ENCODE data around the gene BLACAT1.

DNA sequence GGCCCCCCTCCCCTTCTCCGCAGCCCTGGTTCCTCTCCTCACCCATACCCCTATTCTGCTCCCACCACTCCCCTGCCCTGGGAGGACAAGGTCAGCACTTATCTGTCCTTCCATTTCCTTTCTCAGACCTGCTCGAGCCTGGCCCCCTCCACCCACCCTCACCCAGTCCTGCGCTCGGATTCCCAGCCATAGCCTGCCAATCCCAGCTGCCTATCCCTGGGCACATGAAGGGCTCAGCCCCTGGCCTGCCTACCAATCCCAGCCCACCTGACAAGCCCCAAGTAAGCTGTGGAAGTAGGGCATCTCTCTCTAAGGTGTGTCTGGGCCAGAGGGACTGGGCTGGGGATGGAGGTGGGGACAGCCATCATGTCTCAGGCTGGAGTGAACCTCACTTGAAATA is 5.4 kb downstream of the BLACAT1 start:
- TF ChIP-seq, protein P1, sequence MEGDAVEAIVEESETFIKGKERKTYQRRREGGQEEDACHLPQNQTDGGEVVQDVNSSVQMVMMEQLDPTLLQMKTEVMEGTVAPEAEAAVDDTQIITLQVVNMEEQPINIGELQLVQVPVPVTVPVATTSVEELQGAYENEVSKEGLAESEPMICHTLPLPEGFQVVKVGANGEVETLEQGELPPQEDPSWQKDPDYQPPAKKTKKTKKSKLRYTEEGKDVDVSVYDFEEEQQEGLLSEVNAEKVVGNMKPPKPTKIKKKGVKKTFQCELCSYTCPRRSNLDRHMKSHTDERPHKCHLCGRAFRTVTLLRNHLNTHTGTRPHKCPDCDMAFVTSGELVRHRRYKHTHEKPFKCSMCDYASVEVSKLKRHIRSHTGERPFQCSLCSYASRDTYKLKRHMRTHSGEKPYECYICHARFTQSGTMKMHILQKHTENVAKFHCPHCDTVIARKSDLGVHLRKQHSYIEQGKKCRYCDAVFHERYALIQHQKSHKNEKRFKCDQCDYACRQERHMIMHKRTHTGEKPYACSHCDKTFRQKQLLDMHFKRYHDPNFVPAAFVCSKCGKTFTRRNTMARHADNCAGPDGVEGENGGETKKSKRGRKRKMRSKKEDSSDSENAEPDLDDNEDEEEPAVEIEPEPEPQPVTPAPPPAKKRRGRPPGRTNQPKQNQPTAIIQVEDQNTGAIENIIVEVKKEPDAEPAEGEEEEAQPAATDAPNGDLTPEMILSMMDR (IDR thresholded peaks at IDR 0.05), result no peak
- TF ChIP-seq POLR2A (IDR thresholded peaks at IDR 0.05), result no peak
- no peak for TF ChIP-seq POLR2AphosphoS5 (IDR thresholded peaks at IDR 0.05)

Measured in transverse colon (tissue), 4 donors.